ENCODE measurements around the gene R3HDM1.
"Not testable (repeated sequence)": the region's sequence is repeated elsewhere in the genome, so short reads cannot be mapped to it uniquely, and the experiment has no call there.

The R3HDM1 gene

GRCh38 chr2:135581282-135581681, 50.0 kb downstream of the R3HDM1 start:
- no peak for DNase-seq

- DNase-seq: no peak
Measured at GRCh38 chr2:135582383-135582782, 51.1 kb downstream of the R3HDM1 start.

GRCh38 chr2:135585586-135585985, 54.3 kb downstream of the R3HDM1 start:
- DNase-seq: no peak

GRCh38 chr2:135586148-135586547, 54.9 kb downstream of the R3HDM1 start:
- DNase-seq: no peak

GRCh38 chr2:135587958-135588357, 56.7 kb downstream of the R3HDM1 start:
- DNase-seq: no peak

GRCh38 chr2:135590619-135591260, 59.5 kb downstream of the R3HDM1 start:
- DNase-seq: no peak

GRCh38 chr2:135600915-135601314, 69.6 kb downstream of the R3HDM1 start:
- no peak for DNase-seq

GRCh38 chr2:135603543-135603942, 72.3 kb downstream of the R3HDM1 start:
- no peak for DNase-seq

GRCh38 chr2:135607561-135607960, 76.3 kb downstream of the R3HDM1 start:
- no peak for DNase-seq

- DNase-seq: no peak
Measured at GRCh38 chr2:135612319-135612718, 81.0 kb downstream of the R3HDM1 start.

GRCh38 chr2:135615404-135615803, 84.1 kb downstream of the R3HDM1 start:
- DNase-seq: no peak

GRCh38 chr2:135617501-135618015, 86.3 kb downstream of the R3HDM1 start:
- DNase-seq: no peak

GRCh38 chr2:135620198-135620597, 88.9 kb downstream of the R3HDM1 start:
- DNase-seq: no peak

- no peak for DNase-seq
Measured at GRCh38 chr2:135629520-135629919, 98.2 kb downstream of the R3HDM1 start.

- not testable (repeated sequence) for DNase-seq
Measured at GRCh38 chr2:135630034-135630433, 98.8 kb downstream of the R3HDM1 start.

GRCh38 chr2:135630488-135630887, 99.2 kb downstream of the R3HDM1 start:
- no peak for DNase-seq

GRCh38 chr2:135633582-135633981, 102.3 kb downstream of the R3HDM1 start:
- no peak for DNase-seq

- no peak for DNase-seq
Measured at GRCh38 chr2:135635212-135635835, 104.0 kb downstream of the R3HDM1 start.

GRCh38 chr2:135636982-135637381, 105.7 kb downstream of the R3HDM1 start:
- no peak for DNase-seq

GRCh38 chr2:135637456-135638087, 106.3 kb downstream of the R3HDM1 start:
- no peak for DNase-seq

- DNase-seq: no peak
Measured at GRCh38 chr2:135638825-135639224, 107.5 kb downstream of the R3HDM1 start.

GRCh38 chr2:135641156-135642068, 110.1 kb downstream of the R3HDM1 start:
- no peak for DNase-seq
